ENCODE measurements around the gene TNS4. TPM values are rescaled to one million over a fixed set of nuclear protein-coding genes. Genes with fewer than 3 reads are reported as not detected.
A peak's percentile ranks its signal among the peaks of the same experiment; 100 is the strongest.

TNS4 gene
- total RNA-seq, 1 experiment from 2014 or later = 0.59 TPM

DNA sequence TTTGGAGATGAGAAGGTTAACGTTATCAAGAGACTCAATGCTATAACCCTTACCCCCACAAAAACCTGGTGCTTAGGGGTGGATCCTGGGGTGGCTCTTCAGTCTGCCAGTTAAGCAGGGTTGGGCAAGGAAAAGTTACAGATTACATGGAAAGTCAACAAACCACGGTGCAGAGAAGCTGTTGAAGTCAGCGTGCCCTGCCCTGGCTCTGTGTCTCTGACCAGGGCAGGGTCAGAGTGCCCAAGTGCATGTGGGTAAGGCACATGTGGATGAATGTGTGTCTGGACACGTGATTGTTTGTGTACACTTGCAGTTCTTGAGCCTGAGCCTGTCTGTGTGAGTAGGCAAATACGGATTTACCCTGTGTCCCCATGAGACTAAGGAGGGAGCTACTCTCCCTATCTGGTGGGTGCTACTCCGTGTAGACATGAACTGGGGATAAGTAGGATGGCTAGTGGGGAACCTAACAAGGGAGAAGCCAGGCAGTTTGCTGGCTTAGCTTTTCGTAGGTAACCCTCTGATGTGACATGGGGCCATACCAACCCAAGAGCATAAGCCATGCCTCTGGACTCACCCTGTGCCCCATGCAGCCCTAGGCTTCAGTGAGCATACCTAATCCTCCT lies 52.7 kb downstream of the TNS4 start:
- peak overlapping the region in 1 of 3 experiments; percentile 16; a peak in 1 of 7 replicates for H3K27ac Mint-ChIP-seq
- H3K4me3 Mint-ChIP-seq = no peak overlapping the region
- peaks cover 12% of the 10 kb centered on the region for H3K27me3 Mint-ChIP-seq (ENCODE audit: low read depth)
- Histone ChIP-seq H2BK15ac (ENCODE audit: low read depth, low read length) (no peak overlapping the region), H3K4me1 (ENCODE audit: insufficient read depth, low read length) (peaks cover 9% of the 10 kb centered on the region), H2BK12ac (ENCODE audit: insufficient read length, low read depth, low read length) (no peak overlapping the region), H4K20me1 (ENCODE audit: control insufficient read depth, insufficient read depth, insufficient read length) (no peaks in the 10 kb centered on the region), H3K23ac (ENCODE audit: insufficient read length, low read depth, low read length) (no peak overlapping the region), H3K4me2 (ENCODE audit: insufficient read depth, insufficient read length, low read length) (no peak overlapping the region), H3K27me3 (ENCODE audit: insufficient read depth, low read length) (no peaks in the 10 kb centered on the region), H3K27ac (ENCODE audit: insufficient read length, low read depth, low read length) (no peak overlapping the region), H2AFZ (ENCODE audit: low read length) (no peak overlapping the region), H3K79me1 (ENCODE audit: insufficient read depth, low read depth, low read length, poor library complexity, severe bottlenecking) (no peaks in the 10 kb centered on the region), H2BK20ac (ENCODE audit: low read depth, low read length, poor library complexity, severe bottlenecking) (no peak overlapping the region), H3K79me2 (ENCODE audit: insufficient read depth, low read length) (no peaks in the 10 kb centered on the region; the same call in 1 of the 2 replicates), H2BK120ac (ENCODE audit: low read depth, low read length, poor library complexity, severe bottlenecking) (no peak overlapping the region), H2AK5ac (ENCODE audit: insufficient read length, low read length) (no peak overlapping the region), H3K4ac (ENCODE audit: low read depth, low read length) (no peak overlapping the region), H3K14ac (ENCODE audit: insufficient read depth, low read length) (no peak overlapping the region), H3K9ac (ENCODE audit: extremely low read depth, insufficient read length, low read length) (no peak overlapping the region), H4K8ac (replicated peaks; ENCODE audit: insufficient read length, low read depth, low read length) (no peak overlapping the region), H3T11ph (ENCODE audit: low read length) (no peak overlapping the region), H3K56ac (ENCODE audit: insufficient read length, low read depth, low read length) (no peak overlapping the region), H3K18ac (ENCODE audit: insufficient read length, low read depth, low read length) (no peak overlapping the region), H4K91ac (ENCODE audit: insufficient read length, low read depth, low read length) (no peak overlapping the region), H3K9me3 (ENCODE audit: control insufficient read depth, low read depth, low read length) (no peaks in the 10 kb centered on the region), H2BK5ac (ENCODE audit: insufficient read length, low read length) (no peak overlapping the region), H3K23me2 (ENCODE audit: insufficient read length, low read depth, low read length, poor library complexity, severe bottlenecking) (peaks cover 11% of the 10 kb centered on the region), H4K5ac (ENCODE audit: insufficient read length, low read depth, low read length) (no peak overlapping the region)
- no peaks in the 10 kb centered on the region for H3K9me3 Mint-ChIP-seq
- TF ChIP-seq, protein P1, sequence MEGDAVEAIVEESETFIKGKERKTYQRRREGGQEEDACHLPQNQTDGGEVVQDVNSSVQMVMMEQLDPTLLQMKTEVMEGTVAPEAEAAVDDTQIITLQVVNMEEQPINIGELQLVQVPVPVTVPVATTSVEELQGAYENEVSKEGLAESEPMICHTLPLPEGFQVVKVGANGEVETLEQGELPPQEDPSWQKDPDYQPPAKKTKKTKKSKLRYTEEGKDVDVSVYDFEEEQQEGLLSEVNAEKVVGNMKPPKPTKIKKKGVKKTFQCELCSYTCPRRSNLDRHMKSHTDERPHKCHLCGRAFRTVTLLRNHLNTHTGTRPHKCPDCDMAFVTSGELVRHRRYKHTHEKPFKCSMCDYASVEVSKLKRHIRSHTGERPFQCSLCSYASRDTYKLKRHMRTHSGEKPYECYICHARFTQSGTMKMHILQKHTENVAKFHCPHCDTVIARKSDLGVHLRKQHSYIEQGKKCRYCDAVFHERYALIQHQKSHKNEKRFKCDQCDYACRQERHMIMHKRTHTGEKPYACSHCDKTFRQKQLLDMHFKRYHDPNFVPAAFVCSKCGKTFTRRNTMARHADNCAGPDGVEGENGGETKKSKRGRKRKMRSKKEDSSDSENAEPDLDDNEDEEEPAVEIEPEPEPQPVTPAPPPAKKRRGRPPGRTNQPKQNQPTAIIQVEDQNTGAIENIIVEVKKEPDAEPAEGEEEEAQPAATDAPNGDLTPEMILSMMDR (conservative IDR thresholded peaks at IDR 0.05) = no peak
- H3K36me3 Mint-ChIP-seq (ENCODE audit: insufficient read depth in 1 of 3, low read depth in 3 of 3) = peaks cover 9 to 20% (median 10%) of the 10 kb centered on the region in 3 experiments; a peak in 6 of 7 replicates
- no CpG with 5 or more reads among the region's 7 CpGs for WGBS (ENCODE audit: extremely low coverage, insufficient read length, low lambda C conversion rate)
- H3K4me1 Mint-ChIP-seq = peaks cover 35 to 37% of the 10 kb centered on the region in 2 experiments
- no peak for DNase-seq
